Subcutaneous abdominal adipose tissue (tissue), 5 donors: ENCODE results near the gene RNF26.
A peak's percentile ranks its signal among the peaks of the same experiment; 100 is the strongest.

Experiments used
- H3K27ac ChIP-seq: one replicate; pipeline ENCODE4 v1.7.0; 2013; ENCODE audit warnings: low read depth, mild to moderate bottlenecking, inconsistent platforms, low read length, moderate library complexity
- H3K27me3 ChIP-seq, 5 donors: one replicate each; pipeline ENCODE4 v1.7.0; 2013; ENCODE audit warnings: low read length in 5 of 5, inconsistent platforms in 1 of 5; ENCODE audit not compliant: control insufficient read depth in 5 of 5, insufficient read depth in 4 of 5
- H3K36me3 ChIP-seq, 5 donors: one replicate each; pipeline ENCODE4 v1.7.0; 2013; ENCODE audit warnings: low read length in 5 of 5; ENCODE audit not compliant: control insufficient read depth in 5 of 5, insufficient read depth in 5 of 5
- H3K4me1 ChIP-seq, 5 donors: one replicate each; pipeline ENCODE4 v1.7.0; 2013; ENCODE audit warnings: low read length in 5 of 5, mild to moderate bottlenecking in 3 of 5, moderate library complexity in 1 of 5; ENCODE audit not compliant: control insufficient read depth in 5 of 5, insufficient read depth in 5 of 5
- H3K4me3 ChIP-seq, 5 donors: one replicate each; pipeline ENCODE4 v1.7.0; 2013; ENCODE audit warnings: low read length in 5 of 5, low read depth in 1 of 5
- H3K9ac ChIP-seq, 5 donors: one replicate each; pipeline ENCODE4 v1.7.0; 2013; ENCODE audit warnings: low read length in 5 of 5, mild to moderate bottlenecking in 4 of 5, moderate library complexity in 3 of 5
- H3K9me3 ChIP-seq, 5 donors: one replicate each; pipeline ENCODE4 v1.7.0; 2013; ENCODE audit warnings: low read length in 5 of 5; ENCODE audit not compliant: control insufficient read depth in 5 of 5
- donor health status: healthy.
- donor health status: healthy.
- donor health status: healthy.
- donor health status: healthy.
- donor health status: healthy.

Gene RNF26

DNA sequence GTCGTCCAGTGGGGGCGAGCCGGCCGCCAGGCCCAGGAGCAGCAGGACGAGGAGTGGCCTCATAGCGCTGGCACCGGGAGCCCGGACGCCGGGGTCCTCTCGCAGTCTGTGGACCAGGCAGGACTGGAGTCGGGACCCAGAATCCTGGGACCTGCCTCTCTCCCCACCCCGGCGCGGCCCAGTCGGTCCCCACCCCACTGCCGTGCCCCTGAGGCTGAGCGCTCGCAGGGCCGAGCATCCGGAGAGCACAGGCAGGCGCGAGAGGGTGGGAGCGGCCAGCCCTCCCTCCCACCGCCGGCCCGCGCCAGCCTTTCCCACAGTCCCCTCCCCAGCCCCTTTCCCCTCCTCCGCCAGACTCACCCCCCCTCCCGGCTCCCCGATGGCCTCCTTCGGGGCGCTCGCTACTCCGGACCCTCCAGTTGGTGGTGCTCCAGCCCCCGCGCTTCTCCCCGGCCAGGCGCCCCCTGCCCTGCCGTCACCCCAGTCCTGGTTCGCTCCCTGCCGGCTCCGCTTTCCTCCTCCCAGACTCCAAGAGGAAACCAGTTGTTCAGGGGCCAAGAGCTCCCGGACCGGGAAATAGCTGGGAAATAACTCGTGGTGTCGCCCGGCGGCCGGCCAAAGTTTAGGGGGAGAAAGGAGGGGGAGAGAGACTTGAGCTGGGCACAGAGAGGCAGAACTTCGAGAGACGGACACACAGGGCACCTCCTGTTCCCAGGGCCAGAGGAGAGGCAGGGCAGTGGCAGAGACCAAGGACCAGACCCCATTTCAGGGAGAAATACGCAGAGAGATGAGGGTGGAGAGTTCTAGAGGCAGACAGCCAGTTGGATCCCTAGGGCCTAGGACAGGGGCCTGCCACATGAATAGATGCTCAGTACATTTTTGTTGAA is 6.3 kb downstream of the RNF26 start, which contains the start of gene C1QTNF5:
Gene C1QTNF5 (minus strand): TSS at position 549 of the 887 bp plus-strand sequence. CDS start 486 bp downstream, at position 63.
- peaks cover 0 to 3% (median 0%) of the 10 kb centered on the region in 5 donors for H3K27me3 ChIP-seq
- peak within 1 kb of the TSS in 4 of 5 donors; percentile 64 to 76 (median 67) for H3K9ac ChIP-seq
- H3K9me3 ChIP-seq: no peaks in the 10 kb centered on the region
- peaks cover 0 to 14% (median 7%) of the 10 kb centered on the region in 5 donors for H3K36me3 ChIP-seq
- peaks cover 8 to 61% (median 56%) of the 10 kb centered on the region in 5 donors for H3K4me1 ChIP-seq
- H3K4me3 ChIP-seq: peak within 1 kb of the TSS; percentile 64 to 76 (median 72)
- peak within 1 kb of the TSS; percentile 87 for H3K27ac ChIP-seq

DNA sequence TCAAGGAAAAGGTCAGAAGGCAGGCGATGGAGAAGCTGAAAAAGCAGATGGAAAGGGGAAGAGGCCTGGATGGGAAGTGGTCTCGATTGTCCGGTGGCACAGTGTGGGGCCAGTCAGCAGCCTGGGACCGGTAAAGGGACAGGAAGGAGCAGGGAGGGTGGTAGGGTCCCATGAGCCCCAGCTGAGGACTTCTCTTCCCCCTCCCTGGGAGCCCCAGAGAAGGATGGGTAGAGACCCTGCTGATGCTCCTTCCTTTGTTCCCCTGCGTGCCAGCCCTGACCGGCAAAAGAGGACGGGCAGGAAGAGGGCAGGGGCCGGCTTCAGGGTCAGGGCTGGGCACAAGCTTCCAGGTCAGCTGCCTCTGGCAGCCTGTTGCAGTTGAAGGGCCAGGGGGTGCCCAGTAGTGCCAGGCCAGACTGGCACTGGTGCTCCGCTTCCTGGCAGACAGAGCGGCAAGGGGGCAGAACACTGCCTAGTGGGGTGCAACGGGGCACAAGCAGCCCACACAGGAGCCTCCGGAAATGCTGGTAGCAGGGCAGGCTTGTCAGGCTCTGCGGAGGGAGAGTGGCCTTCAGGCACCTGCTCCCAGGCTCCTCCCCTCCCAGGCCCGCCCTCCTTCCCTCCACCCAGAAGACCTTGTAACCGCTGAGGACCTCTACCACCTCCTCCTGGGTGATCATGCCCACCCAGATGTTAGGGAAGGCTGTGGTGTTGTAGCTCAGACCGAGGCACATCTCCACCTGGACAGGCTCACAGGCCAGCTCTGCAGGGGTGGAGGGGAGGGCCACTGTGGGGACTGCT is 7.1 kb downstream of the RNF26 start:
- peak overlapping the region; percentile 49 to 76 (median 65) for H3K4me3 ChIP-seq
- peak overlapping the region; percentile 87 for H3K27ac ChIP-seq
- H3K9ac ChIP-seq: peak overlapping the region in 4 of 5 donors; percentile 33 to 76 (median 58)
- H3K36me3 ChIP-seq: peaks cover 0 to 9% (median 3%) of the 10 kb centered on the region in 5 donors
- H3K9me3 ChIP-seq: no peaks in the 10 kb centered on the region
- H3K27me3 ChIP-seq: peaks cover 0 to 3% (median 0%) of the 10 kb centered on the region in 5 donors
- H3K4me1 ChIP-seq: peaks cover 8 to 58% (median 50%) of the 10 kb centered on the region in 5 donors

DNA sequence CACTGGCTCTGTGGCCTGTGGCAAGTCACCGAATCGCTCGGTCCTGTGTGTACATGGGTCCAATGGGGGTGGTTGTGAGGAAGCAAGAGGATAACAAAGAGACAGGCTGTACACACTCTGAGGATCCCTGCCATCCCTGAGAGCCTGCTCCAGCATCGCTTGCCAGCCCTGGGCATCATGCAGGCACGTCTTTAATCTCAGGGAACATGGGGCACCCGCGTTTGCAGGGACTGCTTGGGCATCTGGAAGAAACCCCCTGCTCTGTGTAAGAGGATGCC is 7.6 kb downstream of the RNF26 start:
- Histone ChIP-seq H3K27me3 (peaks cover 0 to 3% (median 0%) of the 10 kb centered on the region in 5 donors), H3K9ac (no peak overlapping the region), H3K4me3 (no peak overlapping the region), H3K9me3 (no peaks in the 10 kb centered on the region), H3K27ac (no peak overlapping the region), H3K36me3 (peaks cover 0 to 4% (median 0%) of the 10 kb centered on the region in 5 donors), H3K4me1 (peaks cover 8 to 63% (median 56%) of the 10 kb centered on the region in 5 donors)

DNA sequence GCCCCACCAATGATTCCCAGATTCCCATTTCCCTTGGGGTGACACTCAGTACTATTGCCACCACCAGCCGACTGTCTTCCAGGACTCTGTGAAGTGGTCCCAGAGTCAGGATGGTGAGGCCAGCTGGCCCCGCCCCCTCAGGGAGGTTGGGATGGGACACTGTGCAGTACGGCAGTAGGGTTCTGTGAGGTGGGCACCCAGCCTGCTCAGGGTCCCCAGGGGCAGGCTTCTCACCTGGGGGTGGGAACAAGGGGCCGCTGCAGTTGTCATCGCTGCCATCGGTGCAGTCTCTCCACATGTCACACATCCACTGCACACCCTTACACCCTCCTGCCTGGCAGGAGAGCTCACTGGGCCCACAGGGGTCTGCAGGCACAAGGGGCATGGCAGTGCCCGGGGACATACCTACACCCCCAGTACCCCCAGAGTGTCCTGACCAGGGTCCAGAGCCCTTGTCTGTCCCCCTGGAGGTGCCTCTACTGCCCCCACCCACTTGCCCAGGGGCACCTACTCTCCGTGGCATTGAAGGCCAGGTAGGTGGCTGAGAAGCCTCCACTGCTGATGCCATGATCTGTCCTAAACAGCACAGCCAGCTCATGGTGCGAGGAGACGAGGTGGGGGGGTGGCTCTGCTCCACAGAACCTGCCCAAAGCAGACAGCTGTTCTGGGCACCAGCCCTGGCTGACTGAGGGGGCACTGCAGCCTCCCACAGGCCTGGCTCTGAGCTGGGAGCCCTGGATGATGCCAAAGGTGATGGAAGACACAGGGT is 8.2 kb downstream of the RNF26 start:
- Histone ChIP-seq H3K4me1 (peaks cover 8 to 68% (median 55%) of the 10 kb centered on the region in 5 donors), H3K27me3 (peaks cover 0 to 3% (median 0%) of the 10 kb centered on the region in 5 donors), H3K4me3 (no peak overlapping the region), H3K9ac (no peak overlapping the region), H3K27ac (no peak overlapping the region), H3K9me3 (no peaks in the 10 kb centered on the region), H3K36me3 (no peaks in the 10 kb centered on the region)

DNA sequence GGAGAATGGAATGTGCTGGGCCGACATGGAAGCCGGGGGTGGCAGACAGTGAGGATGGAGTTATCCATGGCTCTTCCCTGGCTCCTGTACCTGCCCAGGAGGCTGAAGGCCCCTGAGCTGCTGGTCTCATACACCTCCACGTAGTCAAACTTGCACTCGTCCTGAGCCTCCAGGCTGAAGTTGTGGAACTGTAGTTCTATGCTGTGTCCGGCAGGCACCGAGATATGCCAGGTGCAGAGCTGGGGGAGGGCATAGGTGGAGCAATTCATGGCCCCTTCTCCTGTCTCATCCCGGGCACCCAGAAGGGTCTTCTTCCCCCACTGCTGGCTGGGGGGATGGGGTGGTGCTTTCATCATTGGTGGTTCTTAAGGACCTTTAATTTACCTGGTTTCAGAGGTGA is 9.4 kb downstream of the RNF26 start:
- no peak overlapping the region for H3K4me3 ChIP-seq
- H3K36me3 ChIP-seq: no peaks in the 10 kb centered on the region
- H3K27ac ChIP-seq: no peak overlapping the region
- H3K9me3 ChIP-seq: no peaks in the 10 kb centered on the region
- peaks cover 0 to 3% (median 0%) of the 10 kb centered on the region in 5 donors for H3K27me3 ChIP-seq
- no peak overlapping the region for H3K9ac ChIP-seq
- peaks cover 8 to 58% (median 46%) of the 10 kb centered on the region in 5 donors for H3K4me1 ChIP-seq

DNA sequence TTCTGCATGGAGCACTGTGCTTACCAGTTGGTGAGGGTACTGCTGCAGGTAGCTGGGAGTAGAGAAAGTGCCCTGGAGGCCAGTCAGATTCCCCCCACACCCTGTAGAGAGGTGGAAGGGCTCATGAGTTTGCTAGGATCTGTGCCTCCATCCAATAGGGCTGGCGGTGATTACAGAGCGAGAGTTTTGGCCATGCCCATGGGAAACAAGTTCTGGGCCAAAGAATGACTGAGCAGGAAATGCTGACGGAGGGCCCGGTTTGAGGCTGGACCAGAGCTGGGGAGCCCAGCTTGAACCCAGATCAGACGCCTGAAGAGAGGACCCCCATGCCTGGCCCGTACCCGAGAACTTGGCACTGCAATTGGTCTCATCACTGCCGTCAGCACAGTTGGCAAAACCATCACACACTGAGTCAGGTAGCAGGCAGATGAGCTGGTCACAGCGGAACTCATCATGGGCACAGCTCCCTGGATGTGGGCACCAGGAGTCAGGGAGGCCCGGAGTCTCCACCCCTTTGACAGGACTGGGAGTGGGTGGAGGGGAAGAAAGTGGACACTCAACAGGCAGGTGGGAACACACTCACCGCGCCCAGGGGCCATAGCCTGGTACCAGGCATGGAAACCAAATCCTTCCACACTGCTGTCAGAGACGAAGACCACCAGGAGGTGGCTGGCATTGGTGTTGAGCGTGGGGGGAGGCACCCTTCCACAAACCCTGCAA is 10.1 kb downstream of the RNF26 start:
- Histone ChIP-seq H3K9me3 (no peaks in the 10 kb centered on the region), H3K4me1 (peaks cover 8 to 51% (median 39%) of the 10 kb centered on the region in 5 donors), H3K9ac (no peak overlapping the region), H3K27ac (no peak overlapping the region), H3K27me3 (no peaks in the 10 kb centered on the region), H3K4me3 (no peak overlapping the region), H3K36me3 (no peaks in the 10 kb centered on the region)

DNA sequence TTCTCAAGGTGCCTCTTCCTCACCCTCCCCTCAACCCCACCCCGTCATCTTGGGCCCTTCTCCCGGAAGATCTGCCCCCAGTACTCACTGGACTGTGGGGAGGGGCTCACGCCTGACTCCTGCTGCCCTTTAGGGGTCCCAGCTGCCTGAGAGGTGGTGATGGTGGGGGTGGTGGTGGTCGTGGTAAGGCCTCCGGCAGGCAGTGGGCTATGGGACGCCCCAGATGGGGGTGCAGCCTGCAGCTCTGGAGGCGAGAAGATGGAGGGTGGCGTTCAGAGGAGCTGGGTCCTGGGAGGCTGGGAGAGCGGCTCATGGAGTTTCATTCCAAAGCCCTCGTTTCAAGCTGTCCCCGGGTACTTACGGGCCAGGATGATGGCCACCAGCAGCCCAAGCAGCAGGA is 11.4 kb downstream of the RNF26 start:
- no peaks in the 10 kb centered on the region for H3K9me3 ChIP-seq
- H3K27ac ChIP-seq: no peak overlapping the region
- H3K4me3 ChIP-seq: no peak overlapping the region
- H3K36me3 ChIP-seq: no peaks in the 10 kb centered on the region
- no peak overlapping the region for H3K9ac ChIP-seq
- peaks cover 8 to 44% (median 33%) of the 10 kb centered on the region in 5 donors for H3K4me1 ChIP-seq
- H3K27me3 ChIP-seq: no peaks in the 10 kb centered on the region

DNA sequence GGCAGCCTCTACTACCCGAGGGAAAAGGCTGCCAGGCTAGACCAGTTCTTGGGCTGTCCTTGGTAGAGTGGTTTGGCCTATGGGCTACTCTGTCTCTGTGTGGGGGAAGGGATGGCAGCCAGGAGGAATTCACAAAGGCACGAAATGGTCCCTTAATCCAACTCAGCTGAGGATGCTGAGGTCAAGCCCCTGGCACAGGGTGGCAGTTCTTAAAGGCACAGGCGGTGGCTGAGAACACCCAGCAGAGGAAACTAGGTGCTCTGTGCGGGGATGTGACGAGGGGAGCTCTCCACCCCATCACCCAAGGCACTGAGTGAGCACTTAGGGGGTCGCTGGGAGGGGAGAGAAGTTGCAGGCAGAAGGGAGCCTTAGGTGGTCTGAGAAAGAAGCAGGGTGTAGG is 12.3 kb downstream of the RNF26 start, which contains the start of gene MFRP:
Gene MFRP (minus strand): TSS at position 101 of the 400 bp plus-strand sequence. CDS start 192 bp downstream, outside the sequence.
- H3K27me3 ChIP-seq: no peaks in the 10 kb centered on the region
- H3K9ac ChIP-seq: no peak within 1 kb of the TSS
- peaks cover 4 to 34% (median 24%) of the 10 kb centered on the region in 5 donors for H3K4me1 ChIP-seq
- peak within 1 kb of the TSS; percentile 43 for H3K27ac ChIP-seq
- no peak within 1 kb of the TSS for H3K4me3 ChIP-seq
- no peaks in the 10 kb centered on the region for H3K9me3 ChIP-seq
- no peaks in the 10 kb centered on the region for H3K36me3 ChIP-seq

DNA sequence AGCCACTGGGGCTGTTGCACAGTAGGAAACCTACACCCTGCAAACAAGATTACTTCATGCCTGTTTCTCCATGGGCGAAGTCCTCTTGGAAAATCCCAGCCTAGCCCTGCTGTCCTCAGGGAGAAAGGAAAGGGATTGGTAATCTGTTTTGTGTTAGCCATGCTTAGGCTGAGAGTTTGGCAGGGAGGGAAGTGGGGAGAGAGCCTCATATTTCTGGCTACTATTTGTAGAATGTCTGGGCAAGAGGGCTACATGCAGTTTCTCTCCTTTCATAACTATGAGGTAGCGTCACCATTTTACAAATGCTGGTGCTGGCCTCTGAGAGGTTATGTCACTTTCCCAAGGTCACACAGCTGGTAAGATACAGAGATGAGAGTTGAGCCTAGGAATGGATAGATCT is 12.9 kb downstream of the RNF26 start:
- H3K9me3 ChIP-seq: no peaks in the 10 kb centered on the region
- H3K36me3 ChIP-seq: no peaks in the 10 kb centered on the region
- H3K27me3 ChIP-seq: no peaks in the 10 kb centered on the region
- peak overlapping the region; percentile 43 for H3K27ac ChIP-seq
- H3K4me3 ChIP-seq: no peak overlapping the region
- H3K4me1 ChIP-seq: peaks cover 4 to 28% (median 23%) of the 10 kb centered on the region in 5 donors
- H3K9ac ChIP-seq: no peak overlapping the region
